Neural cell (in vitro differentiated cells): Measurements from ENCODE around the gene KRT73.

Source experiments
- EP300 ChIP-seq: fragments of 450-650 bp; conservative IDR thresholded peaks from 2 replicates; pipeline ENCODE4 v1.6.1; 2014; ENCODE audit warnings: antibody characterized with exemption, mild to moderate bottlenecking, moderate library complexity; ENCODE audit not compliant: poor library complexity, severe bottlenecking
- POLR2AphosphoS5 ChIP-seq: IDR thresholded peaks from 2 replicates; pipeline ENCODE4 v1.6.1; 2012
- RAD21 ChIP-seq: fragments of 450-650 bp; conservative IDR thresholded peaks from 2 replicates; pipeline ENCODE4 v1.6.1; 2014; ENCODE audit warnings: antibody characterized with exemption, mild to moderate bottlenecking, moderate library complexity
- TF ChIP-seq, protein P1 (sequence below): fragments of 450-650 bp; IDR thresholded peaks from 2 replicates; pipeline ENCODE4 v1.5.1; 2014; ENCODE audit warnings: antibody characterized with exemption, mild to moderate bottlenecking, moderate library complexity; ENCODE audit not compliant: poor library complexity, severe bottlenecking

DNA sequence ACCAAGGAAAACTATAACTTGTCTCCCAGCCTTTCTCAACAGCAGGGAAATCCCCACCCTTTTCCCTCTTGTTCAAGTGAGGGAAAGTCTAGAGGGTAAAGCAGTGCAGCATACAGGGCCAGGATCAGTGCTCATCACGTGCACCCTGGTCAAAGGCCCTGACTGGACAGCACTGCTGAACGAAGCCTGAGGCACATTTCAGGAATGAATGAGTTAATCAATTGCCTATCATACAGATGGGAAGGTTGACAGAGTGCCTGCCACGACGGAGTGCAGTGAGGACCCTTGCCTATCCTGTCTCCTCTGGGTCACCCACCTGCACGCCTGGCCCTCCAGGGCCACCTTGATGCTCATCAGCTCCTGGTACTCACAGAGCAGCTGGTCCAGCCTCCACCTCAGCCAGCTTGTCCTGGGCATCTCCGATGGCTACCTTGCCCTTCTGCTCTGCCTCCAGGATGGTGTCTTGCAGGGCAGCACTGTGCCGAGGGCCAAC lies 11.7 kb upstream of the KRT73 start:
- TF ChIP-seq, protein P1, sequence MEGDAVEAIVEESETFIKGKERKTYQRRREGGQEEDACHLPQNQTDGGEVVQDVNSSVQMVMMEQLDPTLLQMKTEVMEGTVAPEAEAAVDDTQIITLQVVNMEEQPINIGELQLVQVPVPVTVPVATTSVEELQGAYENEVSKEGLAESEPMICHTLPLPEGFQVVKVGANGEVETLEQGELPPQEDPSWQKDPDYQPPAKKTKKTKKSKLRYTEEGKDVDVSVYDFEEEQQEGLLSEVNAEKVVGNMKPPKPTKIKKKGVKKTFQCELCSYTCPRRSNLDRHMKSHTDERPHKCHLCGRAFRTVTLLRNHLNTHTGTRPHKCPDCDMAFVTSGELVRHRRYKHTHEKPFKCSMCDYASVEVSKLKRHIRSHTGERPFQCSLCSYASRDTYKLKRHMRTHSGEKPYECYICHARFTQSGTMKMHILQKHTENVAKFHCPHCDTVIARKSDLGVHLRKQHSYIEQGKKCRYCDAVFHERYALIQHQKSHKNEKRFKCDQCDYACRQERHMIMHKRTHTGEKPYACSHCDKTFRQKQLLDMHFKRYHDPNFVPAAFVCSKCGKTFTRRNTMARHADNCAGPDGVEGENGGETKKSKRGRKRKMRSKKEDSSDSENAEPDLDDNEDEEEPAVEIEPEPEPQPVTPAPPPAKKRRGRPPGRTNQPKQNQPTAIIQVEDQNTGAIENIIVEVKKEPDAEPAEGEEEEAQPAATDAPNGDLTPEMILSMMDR: no peak
- no peak for TF ChIP-seq EP300
- TF ChIP-seq RAD21: no peak
- no peak for TF ChIP-seq POLR2AphosphoS5
